GM19035 (cell line): Measurements from ENCODE around the gene RPS29.

ENCODE experiments used
- ATAC-seq: cut with Tn5 transposase; IDR thresholded peaks from one replicate; pipeline ENCODE4 v1.9.1; 2021; ENCODE audit not compliant: unreplicated experiment

RPS29 gene

GRCh38 chr14:49551569-49551968 is 34.6 kb downstream of the RPS29 start:
- ATAC-seq, result no peak

DNA sequence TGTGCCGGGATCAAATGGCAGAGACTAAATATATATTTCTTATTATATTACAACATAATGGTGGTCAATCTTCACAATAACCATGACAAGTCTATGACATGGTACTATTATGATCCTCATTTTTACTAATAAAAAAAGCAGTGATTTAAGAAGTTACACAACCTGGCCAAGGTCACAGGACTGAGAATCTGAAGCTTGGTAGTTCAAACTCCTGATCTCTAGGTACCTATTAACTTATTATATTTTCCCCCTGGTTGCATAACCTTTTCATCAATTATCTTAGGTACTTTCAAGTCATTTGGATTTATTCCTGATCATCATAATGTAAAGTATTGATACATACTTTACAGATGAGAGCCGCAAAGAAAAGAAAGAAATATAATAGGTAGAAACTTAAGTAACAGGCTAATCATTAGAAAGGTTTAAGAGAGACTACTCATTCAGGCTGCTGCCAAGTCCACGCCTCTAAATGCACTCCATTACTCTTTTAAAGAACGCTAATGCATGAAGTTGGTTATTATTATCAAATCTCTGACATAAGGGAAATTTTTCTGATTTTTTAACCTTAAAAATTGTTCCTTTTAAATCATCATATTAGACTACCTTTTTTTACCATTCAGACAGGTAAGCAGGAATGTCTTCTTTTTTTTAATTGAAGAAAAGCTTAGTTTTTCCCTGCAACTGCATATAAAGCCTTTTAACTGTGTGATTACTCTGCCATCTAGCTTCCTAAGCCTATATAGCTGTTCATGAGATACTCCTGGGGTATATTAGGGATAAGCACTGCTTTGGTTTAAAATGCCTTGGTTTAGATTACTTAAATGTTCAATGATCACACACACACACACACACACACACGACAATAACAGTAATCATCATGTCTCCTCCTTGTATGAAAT is 35.6 kb downstream of the RPS29 start:
- no peak for ATAC-seq

- ATAC-seq, result no peak
These were observed 36.3 kb downstream of the RPS29 start for GRCh38 chr14:49549881-49550280.

- no peak for ATAC-seq
These were observed 36.7 kb downstream of the RPS29 start for GRCh38 chr14:49549446-49549845.

DNA sequence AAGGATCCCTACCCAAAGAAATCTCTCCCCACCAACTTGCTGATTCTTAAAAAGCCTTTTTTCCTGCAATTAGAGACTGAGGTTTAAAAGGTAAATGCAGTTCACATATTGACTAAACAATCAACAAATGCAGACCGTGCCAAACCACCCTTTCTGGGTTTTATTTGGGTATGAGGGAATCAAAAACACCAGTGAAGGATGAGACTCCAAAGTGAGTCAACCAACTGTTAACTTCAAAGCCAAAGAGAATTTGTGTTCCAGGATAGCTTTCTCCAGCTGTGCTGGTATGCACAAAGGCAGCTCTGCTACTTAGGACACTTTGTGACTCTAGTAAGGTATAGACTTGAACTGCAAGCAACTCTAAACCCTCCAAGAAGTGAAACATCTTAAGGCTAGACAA is 39.4 kb downstream of the RPS29 start:
- ATAC-seq, result no peak

GRCh38 chr14:49545716-49546115 is 40.5 kb downstream of the RPS29 start:
- no peak for ATAC-seq

DNA sequence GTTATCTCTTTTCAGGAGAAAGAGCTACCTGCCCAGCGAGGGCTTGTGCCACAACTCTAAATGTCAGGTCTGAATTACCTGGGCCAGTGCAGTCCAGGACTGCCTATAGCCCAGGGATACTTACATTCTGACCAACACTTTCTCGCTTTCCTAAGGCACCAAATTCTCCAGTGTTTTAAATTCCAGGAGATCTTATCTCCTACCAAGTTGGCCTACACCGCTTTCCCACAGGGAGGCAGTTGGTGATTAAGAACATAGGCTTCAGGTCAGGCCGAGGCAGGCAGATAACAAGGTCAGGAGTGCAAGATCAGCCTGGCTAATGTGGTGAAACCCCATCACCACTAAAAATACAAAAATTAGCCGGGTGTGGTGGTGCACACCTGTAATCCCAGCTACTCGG is 41.1 kb downstream of the RPS29 start:
- no peak for ATAC-seq

- no peak for ATAC-seq
These were observed 45.1 kb downstream of the RPS29 start for GRCh38 chr14:49541049-49541448.

- no peak for ATAC-seq
These were observed 47.3 kb downstream of the RPS29 start for GRCh38 chr14:49538852-49539251.
